Activated T-cell treated with anti-CD3 and anti-CD28 coated beads, Interleukin-2, amount 50 U/mL, for 72 hours (primary cell): Measurements from ENCODE around the gene NQO1. TPM values are rescaled to one million over a fixed set of nuclear protein-coding genes. Genes with fewer than 3 reads are reported as not detected.
"Not testable (repeated sequence)": the region's sequence is repeated elsewhere in the genome, so short reads cannot be mapped to it uniquely, and the experiment has no call there.

Source experiments
- ATAC-seq, 2 donors: fragments of 150-1000 bp; cut with Tn5 transposase; replicated peaks in 1 of 2; 2 replicates each; pipeline ENCODE4 v1.10.0; 2021; ENCODE audit warnings: moderate library complexity in 2 of 2, mild to moderate bottlenecking in 1 of 2
- DNase-seq, 2 donors: peaks; one replicate each; pipeline ENCODE4 v3.0.0; 2021 to 2022; ENCODE audit warnings: mixed read lengths in 1 of 2
- H3K27ac Mint-ChIP-seq: one replicate; pipeline ENCODE4 v1.8.0; 2022; ENCODE audit warnings: mild to moderate bottlenecking, moderate library complexity, mixed read lengths
- H3K27me3 Mint-ChIP-seq: one replicate; pipeline ENCODE4 v1.8.0; 2022; ENCODE audit warnings: low read depth, mixed read lengths
- H3K36me3 Mint-ChIP-seq, 2 donors: one replicate each; pipeline ENCODE4 v1.8.0; 2022; ENCODE audit warnings: mixed read lengths in 2 of 2, mild to moderate bottlenecking in 1 of 2; ENCODE audit not compliant: insufficient read depth in 2 of 2
- H3K4me1 Mint-ChIP-seq: one replicate; pipeline ENCODE4 v1.8.0; 2022; ENCODE audit warnings: low read depth, mixed read lengths
- H3K4me3 Mint-ChIP-seq, 2 donors: one replicate each; pipeline ENCODE4 v1.8.0; 2022; ENCODE audit warnings: mild to moderate bottlenecking in 2 of 2, mixed read lengths in 2 of 2, moderate library complexity in 2 of 2
- H3K9me3 Mint-ChIP-seq, 2 donors: one replicate each; pipeline ENCODE4 v1.8.0; 2022; ENCODE audit warnings: mixed read lengths in 2 of 2
- total RNA-seq, 2 donors: library from RNA; stranded (reverse); gene quantifications; one replicate each; pipeline ENCODE4 v1.2.3, GENCODE V29; 2022

NQO1 gene
- total RNA-seq, 2 donors from 2014 or later = 10.8 to 12.8 TPM

DNA sequence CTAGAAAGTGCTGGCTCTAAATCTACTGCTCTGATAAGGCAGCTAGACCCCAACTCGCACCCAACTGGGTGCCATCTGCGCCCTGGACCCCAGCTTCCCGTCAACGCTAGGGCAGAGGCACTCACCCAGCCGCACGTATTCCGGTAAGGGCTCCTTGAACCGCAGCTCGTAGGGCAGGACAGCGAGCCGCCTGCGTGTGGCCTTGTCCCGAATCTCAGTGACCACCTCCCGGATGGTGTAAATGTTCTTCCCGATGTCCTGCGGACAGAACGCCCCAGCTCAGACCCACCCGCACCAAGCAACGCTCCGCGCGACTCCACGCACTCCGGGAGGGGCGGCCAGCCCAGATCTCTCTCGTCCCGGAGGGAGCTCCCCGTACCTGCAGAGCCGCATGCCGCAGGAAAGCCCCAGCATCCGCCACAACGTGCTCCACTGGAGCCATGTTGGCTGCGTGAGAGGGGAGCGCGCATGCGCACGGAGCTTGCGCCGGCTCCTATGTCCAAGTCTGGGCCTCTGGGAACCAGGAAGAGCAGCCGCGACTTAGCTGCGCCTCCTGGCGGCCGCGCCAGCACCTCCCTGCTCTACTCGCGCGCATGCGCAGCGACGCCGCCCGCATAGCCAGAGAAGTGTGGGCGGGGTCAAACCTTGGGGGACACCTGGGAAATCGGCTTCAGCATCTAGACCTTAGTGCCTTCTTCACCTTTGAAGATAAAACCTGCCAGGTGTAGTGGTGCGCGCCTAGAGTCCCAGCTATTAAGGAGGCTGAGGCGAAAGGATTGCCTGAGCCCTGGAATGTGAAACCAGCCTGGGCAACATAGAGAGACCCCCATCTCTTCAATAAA lies 28.3 kb upstream of the NQO1 start, which contains the start of gene NOB1:
Gene NOB1 (minus strand): TSS at position 458 of the 842 bp plus-strand sequence. CDS start 16 bp downstream, at position 442.
- Mint-ChIP-seq H3K36me3 (peaks cover 5 to 22% of the 10 kb centered on the region in 2 donors), H3K9me3 (no peaks in the 10 kb centered on the region), H3K4me3 (peak within 1 kb of the TSS; percentile 95 to 98), H3K27ac (peak within 1 kb of the TSS; percentile 95), H3K27me3 (no peaks in the 10 kb centered on the region), H3K4me1 (peaks cover 33% of the 10 kb centered on the region)
- peak; percentile 98 for DNase-seq
- ATAC-seq = peak; percentile 99

DNA sequence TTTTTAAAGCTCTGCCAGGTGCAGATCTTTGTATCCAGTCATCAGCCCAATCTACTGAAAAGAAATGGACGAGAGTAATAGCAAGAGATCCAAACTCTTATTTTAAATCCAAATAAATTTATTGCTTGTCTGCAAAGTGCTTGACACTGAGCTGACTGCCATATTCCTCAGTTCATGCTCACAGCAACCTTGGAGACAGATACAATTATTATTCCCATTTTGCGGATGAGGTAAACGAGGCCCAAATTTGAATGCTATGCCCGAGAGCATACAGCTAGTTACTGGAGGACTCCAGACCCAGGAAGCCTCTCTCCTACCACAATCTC lies 27.7 kb upstream of the NQO1 start:
- Mint-ChIP-seq H3K9me3 (no peaks in the 10 kb centered on the region), H3K4me3 (peak overlapping the region; percentile 95 to 98), H3K27ac (peak overlapping the region; percentile 95), H3K36me3 (peaks cover 5 to 25% of the 10 kb centered on the region in 2 donors), H3K27me3 (no peaks in the 10 kb centered on the region), H3K4me1 (peaks cover 33% of the 10 kb centered on the region)
- DNase-seq (no peak), ATAC-seq (no peak)

DNA sequence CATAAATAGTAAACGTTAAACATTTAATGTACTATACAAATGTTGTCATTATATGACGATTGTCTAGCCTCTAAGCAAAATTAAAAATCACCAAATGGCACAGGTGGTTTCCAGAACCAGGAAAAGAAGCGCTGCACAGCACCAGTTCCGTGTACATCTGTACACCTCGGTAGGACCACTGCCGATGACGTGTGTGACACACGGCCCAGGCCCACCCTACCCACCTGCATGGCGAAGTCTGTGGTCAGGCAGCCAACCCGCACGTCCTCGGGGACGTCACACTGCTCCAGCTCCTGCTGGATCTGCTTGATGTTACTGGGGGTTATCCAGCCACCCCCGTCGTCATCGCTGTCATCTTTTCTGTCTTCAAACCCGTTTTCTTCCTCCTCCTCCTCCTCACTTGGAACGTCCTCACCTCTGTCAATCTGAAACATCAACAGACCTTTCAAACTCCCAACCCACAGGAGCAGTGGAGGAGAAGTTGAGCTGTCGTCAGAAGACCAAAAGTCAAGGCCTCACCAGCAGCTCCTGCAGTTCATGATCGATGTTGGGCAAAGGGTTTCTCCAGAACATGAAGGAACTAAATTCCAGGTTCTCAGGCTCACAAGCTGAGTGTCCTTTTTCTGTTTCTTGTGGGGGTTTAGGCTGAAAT lies 22.5 kb upstream of the NQO1 start:
- H3K4me1 Mint-ChIP-seq = peaks cover 20% of the 10 kb centered on the region

DNA sequence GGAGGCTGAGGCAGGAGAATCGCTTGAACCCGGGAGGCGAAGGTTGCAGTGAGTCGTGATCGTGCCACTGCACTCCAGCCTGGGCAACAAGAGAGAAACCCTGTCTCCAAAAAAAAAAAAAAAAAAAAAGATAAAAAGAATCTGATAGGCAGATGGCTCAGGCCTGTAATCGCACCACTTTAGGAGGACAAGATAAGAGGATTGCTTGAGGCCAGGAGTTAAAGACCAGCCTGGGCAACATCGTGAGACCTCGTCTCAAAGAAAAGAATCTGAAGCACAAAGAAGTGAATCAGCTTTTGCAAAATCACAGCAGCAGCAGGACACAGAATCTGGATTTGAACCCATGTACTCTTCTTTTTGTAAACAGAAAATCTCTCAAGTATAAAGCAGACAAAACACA lies 20.8 kb upstream of the NQO1 start:
- no peak overlapping the region for H3K27ac Mint-ChIP-seq

More for the DNA sequence above, 22.5 kb upstream of the NQO1 start:
- Mint-ChIP-seq H3K9me3 (no peaks in the 10 kb centered on the region), H3K36me3 (peaks cover 9 to 44% of the 10 kb centered on the region in 2 donors), H3K27ac (no peak overlapping the region), H3K27me3 (no peaks in the 10 kb centered on the region), H3K4me3 (no peak overlapping the region)
- no peak for DNase-seq
- ATAC-seq = no peak

DNA sequence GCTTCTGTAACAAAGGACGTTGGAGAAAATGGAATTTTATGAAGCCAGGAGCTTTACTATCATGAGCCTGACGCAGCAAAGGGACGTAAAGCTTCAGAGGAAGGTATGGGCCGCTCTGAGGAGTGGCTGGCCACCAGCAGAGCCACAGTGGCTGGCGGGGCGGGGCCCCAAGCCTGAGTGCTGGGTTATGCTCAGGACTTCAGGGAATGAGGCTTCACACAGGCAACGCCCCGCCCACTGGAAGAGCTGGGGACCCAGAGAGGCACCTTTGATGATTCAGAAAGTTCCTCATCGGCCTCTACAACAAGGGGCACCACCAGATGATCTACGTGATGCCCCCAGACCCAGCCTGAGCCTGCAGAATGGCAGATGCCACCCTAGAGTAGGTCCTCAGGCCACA lies 19.6 kb upstream of the NQO1 start:
- Mint-ChIP-seq H3K27ac (no peak overlapping the region), H3K4me3 (no peak overlapping the region), H3K36me3 (peaks cover 10 to 55% of the 10 kb centered on the region in 2 donors), H3K4me1 (no peaks in the 10 kb centered on the region), H3K27me3 (no peaks in the 10 kb centered on the region), H3K9me3 (no peaks in the 10 kb centered on the region)
- no peak for DNase-seq
- ATAC-seq = no peak

More for the DNA sequence above, 20.8 kb upstream of the NQO1 start:
- H3K36me3 Mint-ChIP-seq = peaks cover 10 to 52% of the 10 kb centered on the region in 2 donors
- no peaks in the 10 kb centered on the region for H3K9me3 Mint-ChIP-seq
- no peak for ATAC-seq
- no peak for DNase-seq
- H3K4me1 Mint-ChIP-seq = peaks cover 3% of the 10 kb centered on the region
- H3K27me3 Mint-ChIP-seq = no peaks in the 10 kb centered on the region
- no peak overlapping the region for H3K4me3 Mint-ChIP-seq

DNA sequence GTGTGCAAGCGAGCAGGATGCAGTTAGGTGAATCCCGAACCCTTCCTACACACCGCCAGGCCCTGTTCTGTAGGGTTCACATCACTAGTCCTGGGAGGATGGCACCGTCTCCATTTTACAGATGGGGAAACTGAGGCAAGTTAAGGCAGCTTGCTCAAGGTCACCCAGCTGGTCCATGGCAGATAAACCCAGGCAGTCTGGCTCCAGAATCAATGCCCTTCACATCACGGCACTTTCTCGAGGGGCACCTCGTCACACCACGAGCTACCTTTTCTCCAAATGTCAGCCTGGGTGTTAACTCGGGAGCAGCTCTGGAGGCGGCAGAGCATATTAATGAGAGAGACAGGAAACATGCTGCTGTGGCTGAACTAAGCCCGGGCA lies 18.9 kb upstream of the NQO1 start:
- Mint-ChIP-seq H3K36me3 (peaks cover 10 to 51% of the 10 kb centered on the region in 2 donors), H3K4me1 (no peaks in the 10 kb centered on the region), H3K4me3 (no peak overlapping the region), H3K27me3 (no peaks in the 10 kb centered on the region), H3K9me3 (no peaks in the 10 kb centered on the region), H3K27ac (no peak overlapping the region)
- no peak for ATAC-seq
- DNase-seq = no peak

DNA sequence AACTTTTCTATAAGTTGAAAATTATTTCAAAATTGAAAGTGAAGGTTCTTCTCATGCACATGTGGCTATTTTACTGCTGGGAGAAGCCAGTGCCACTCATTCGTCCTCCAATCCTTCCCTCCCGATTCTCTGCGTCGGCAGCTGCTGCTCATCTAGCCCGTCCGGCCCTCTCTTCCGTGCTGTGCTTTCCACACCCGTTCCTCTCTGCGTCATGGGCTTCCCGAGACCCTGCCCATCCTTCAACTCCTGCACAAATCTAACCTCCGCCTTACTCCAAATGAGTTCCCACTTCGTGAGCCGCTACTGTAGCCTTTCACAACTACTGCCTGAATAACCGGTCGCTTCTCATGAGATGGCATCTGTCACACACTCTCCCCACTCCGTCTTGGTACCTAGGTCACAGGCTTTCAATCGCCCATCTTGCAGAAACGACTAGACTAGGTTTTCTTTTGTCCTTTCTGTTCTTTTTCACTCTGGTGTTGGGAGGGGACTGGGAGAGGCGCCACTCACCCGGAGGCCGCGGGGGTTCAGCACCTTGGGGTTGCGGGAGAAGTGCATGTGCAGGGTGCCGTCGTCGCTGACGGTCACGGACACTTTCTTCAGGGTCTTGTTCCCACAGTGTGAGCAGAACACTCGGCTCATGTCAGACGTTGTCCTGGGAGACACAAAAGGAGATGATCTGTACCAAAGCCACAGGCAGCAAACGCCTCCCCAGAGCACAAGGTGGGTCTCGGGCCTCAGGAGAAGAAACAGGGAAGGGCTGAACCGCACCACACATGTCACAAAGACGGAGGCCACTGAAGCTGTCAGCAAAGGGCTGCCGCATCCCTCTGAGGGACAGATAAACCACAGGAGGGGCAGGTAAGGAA lies 18.2 kb upstream of the NQO1 start:
- no peak overlapping the region for H3K4me3 Mint-ChIP-seq
- H3K9me3 Mint-ChIP-seq = no peaks in the 10 kb centered on the region
- H3K36me3 Mint-ChIP-seq = peaks cover 10 to 49% of the 10 kb centered on the region in 2 donors
- DNase-seq = no peak
- peak overlapping the region; percentile 23 for H3K27ac Mint-ChIP-seq
- H3K4me1 Mint-ChIP-seq = no peaks in the 10 kb centered on the region
- ATAC-seq = no peak
- no peaks in the 10 kb centered on the region for H3K27me3 Mint-ChIP-seq

DNA sequence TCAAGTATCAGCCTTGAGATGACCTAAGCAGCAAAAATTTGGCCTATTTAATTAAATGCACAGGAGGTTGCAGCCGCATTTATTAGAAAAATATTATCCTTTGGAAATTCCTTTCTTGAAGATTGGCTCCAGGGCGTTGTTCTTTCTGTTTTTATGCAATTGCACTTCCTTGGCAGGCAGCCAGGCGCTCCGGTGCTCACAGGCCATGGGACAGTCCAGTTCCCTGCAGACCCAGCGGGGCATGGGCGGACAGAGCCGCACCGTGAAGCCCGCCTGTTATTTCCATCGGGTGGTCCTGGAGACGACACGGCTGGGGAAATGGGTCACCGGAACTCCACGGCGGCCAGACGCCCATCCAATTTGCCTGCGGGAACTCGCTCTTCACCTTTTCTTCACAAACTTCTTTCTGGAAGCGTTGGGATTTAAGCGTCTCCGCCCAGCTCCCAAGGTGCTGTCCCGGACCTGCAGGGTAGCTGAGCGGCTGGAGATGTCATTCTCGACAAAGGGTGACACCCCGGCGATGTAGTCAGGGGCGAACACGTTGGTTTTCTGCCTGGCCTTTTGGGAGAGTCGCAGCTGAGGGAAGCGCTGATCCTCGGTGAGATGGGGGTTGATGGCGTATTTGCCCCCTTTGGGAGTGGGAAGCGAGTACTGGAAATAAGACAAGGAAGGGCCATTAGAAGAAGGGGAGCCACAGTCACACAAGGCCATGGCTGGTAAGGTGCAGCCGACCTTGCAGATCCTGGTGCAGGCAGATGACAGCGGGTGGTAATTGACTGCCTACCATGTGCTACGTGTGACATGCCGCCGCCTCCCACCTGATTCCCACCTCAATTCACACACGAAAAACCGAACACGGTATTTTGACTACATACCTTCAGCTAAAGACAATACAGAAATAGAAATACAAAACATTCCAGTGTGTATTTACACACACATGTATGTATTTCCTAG lies 15.9 kb upstream of the NQO1 start:
- ATAC-seq = no peak
- peaks cover 6 to 36% of the 10 kb centered on the region in 2 donors for H3K36me3 Mint-ChIP-seq

DNA sequence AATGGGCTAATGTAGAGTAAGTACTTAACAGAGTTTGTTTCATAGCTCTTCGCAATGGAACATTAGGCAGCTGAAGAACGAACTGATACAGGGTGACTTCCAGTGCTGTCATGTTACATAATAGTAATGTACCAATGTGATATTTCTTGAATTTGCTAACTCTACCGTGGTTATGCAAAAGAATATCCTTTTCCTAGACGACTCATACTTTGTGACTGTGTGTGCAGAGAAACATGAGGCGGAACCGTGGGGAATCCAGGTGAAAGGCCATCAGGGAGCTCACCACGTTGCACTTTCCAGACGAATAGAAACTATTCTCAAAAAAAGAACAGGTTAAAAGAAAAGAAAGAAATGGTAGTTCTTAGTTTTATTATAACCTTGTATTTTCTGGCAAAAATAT lies 15.2 kb upstream of the NQO1 start:
- Mint-ChIP-seq H3K27ac (no peak overlapping the region), H3K4me3 (no peak overlapping the region), H3K4me1 (no peaks in the 10 kb centered on the region), H3K9me3 (no peaks in the 10 kb centered on the region), H3K36me3 (peaks cover 6 to 35% of the 10 kb centered on the region in 2 donors), H3K27me3 (no peaks in the 10 kb centered on the region)
- ATAC-seq = no peak
- DNase-seq = no peak

More for the DNA sequence above, 15.9 kb upstream of the NQO1 start:
- H3K9me3 Mint-ChIP-seq = no peaks in the 10 kb centered on the region
- no peak overlapping the region for H3K27ac Mint-ChIP-seq
- no peak overlapping the region for H3K4me3 Mint-ChIP-seq
- no peak for DNase-seq
- H3K4me1 Mint-ChIP-seq = no peaks in the 10 kb centered on the region
- no peaks in the 10 kb centered on the region for H3K27me3 Mint-ChIP-seq

DNA sequence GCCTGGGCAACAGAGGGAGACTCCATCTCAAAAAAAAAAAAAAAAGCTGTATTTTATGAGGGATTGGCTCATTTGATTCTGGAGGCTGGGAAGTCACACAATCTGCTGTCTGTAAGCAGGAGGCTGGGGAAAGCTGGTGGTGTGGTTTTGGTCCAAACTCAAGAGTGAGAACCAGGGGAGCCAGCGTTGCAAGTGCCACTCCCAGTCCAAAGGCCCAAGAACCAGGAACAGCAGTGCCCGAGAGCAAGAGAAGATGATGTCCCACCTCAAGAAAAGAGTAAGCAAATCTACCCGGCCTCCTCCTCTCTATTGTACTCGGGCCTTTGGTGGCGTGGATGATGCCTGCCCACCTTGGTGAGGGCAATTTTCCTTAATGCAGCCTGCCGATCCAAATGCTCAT lies 5.7 kb upstream of the NQO1 start:
- no peak for DNase-seq
- H3K9me3 Mint-ChIP-seq = no peaks in the 10 kb centered on the region
- no peaks in the 10 kb centered on the region for H3K36me3 Mint-ChIP-seq
- H3K27me3 Mint-ChIP-seq = no peaks in the 10 kb centered on the region
- no peak overlapping the region for H3K4me3 Mint-ChIP-seq
- H3K4me1 Mint-ChIP-seq = peaks cover 15% of the 10 kb centered on the region
- no peak for ATAC-seq
- H3K27ac Mint-ChIP-seq = no peak overlapping the region

DNA sequence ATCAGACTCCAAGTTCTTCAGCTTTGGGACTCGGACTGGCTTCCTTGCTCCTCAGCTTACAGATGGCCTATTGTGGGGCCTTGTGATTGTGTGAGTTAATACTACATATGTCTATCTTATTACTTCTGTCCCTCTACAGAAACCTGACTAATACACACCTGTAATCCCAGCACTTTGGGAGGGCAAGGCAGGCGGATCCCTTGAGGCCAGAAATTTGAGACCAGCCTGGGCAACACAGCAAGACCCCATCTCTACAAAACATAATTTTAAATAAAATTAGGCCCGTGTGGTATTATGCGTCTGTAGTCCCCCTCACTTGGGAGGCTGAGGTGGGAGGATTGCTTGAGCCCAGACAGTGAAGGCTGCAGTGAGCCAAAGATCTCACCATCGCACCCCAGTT lies 4.9 kb upstream of the NQO1 start:
- H3K4me3 Mint-ChIP-seq = not testable (repeated sequence)

DNA sequence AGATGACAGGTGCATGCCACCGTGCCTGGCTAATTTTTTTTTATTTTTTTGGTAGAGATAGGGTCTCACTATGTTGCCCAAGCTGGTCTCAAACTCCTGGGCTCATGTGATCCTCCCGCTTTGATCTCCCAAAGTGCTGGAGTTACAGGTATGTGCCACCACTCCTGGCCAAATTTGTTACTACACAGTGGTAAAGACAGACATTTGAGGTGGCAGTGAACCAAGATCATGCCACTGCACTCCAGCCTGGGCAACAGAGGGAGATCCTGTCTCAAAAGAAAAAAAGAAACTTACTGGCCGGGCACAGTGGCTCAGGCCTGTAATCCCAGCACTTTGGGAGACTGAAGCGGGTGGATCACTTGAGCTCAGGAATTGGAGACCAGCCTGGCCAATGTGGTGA lies 2.7 kb upstream of the NQO1 start:
- peaks cover 40% of the 10 kb centered on the region for H3K4me1 Mint-ChIP-seq
- H3K9me3 Mint-ChIP-seq, ATAC-seq, DNase-seq, H3K27me3 Mint-ChIP-seq, H3K4me3 Mint-ChIP-seq, H3K27ac Mint-ChIP-seq, H3K36me3 Mint-ChIP-seq: not testable (repeated sequence)

More for the DNA sequence above, 4.9 kb upstream of the NQO1 start:
- H3K27me3 Mint-ChIP-seq, DNase-seq, ATAC-seq, H3K9me3 Mint-ChIP-seq, H3K36me3 Mint-ChIP-seq, H3K27ac Mint-ChIP-seq: not testable (repeated sequence)
- H3K4me1 Mint-ChIP-seq = peaks cover 23% of the 10 kb centered on the region
